ENCODE measurements around the gene ADORA1.

ADORA1 gene

GRCh38 chr1:203161703-203162102, 34.2 kb downstream of the ADORA1 start:
- Histone ChIP-seq H3K4me2 (ENCODE audit: low read length, poor library complexity, severe bottlenecking) (no peak overlapping the region), H2AK5ac (ENCODE audit: low read length, severe bottlenecking) (no peak overlapping the region), H3K4me3 (ENCODE audit: insufficient read depth in 1 of 2, low read depth in 1 of 2, low read length in 2 of 2) (no peak overlapping the region), H3K18ac (ENCODE audit: low read depth in 1 of 2, low read length in 2 of 2) (no peak overlapping the region), H3K27me3 (ENCODE audit: control insufficient read depth in 1 of 2, insufficient read depth in 1 of 2, low read length in 2 of 2) (peaks cover 0 to 3% of the 10 kb centered on the region in 2 experiments), H3K14ac (ENCODE audit: low read length in 2 of 2) (no peak overlapping the region), H3K27ac (ENCODE audit: low read length, poor library complexity, severe bottlenecking) (no peak overlapping the region), H4K91ac (ENCODE audit: low read length) (no peak overlapping the region), H4K8ac (ENCODE audit: low read length) (no peak overlapping the region), H3K79me1 (replicated peaks; ENCODE audit: low read length, poor library complexity, severe bottlenecking) (peaks cover 50% of the 10 kb centered on the region), H3K23ac (ENCODE audit: low read length in 2 of 2) (no peak overlapping the region), H3K9me3 (ENCODE audit: control insufficient read depth, low read length) (peaks cover 11% of the 10 kb centered on the region), H3K36me3 (ENCODE audit: control insufficient read depth in 1 of 2, insufficient read depth in 2 of 2, low read depth in 1 of 2, low read length in 2 of 2) (peaks cover 34 to 54% of the 10 kb centered on the region in 2 experiments), H3K4me1 (ENCODE audit: control insufficient read depth, insufficient read depth, low read depth, low read length) (peaks cover 8% of the 10 kb centered on the region), H2BK15ac (ENCODE audit: low read depth, poor library complexity, severe bottlenecking) (no peak overlapping the region), H3K9ac (ENCODE audit: low read length) (no peak overlapping the region), H2BK120ac (ENCODE audit: low read depth, low read length) (no peak overlapping the region), H2AFZ (ENCODE audit: low read depth, low read length) (no peak overlapping the region), H3K4ac (ENCODE audit: low read depth in 1 of 2, low read length in 2 of 2) (no peak overlapping the region), H2BK12ac (ENCODE audit: low read length in 2 of 2) (no peak overlapping the region), H2BK5ac (ENCODE audit: low read depth, low read length, poor library complexity, severe bottlenecking) (no peak overlapping the region)
- DNase-seq, result no peak
- 95% methylated on average over 11 of the region's 11 CpGs for WGBS

GRCh38 chr1:203162403-203162802, 34.9 kb downstream of the ADORA1 start:
- Histone ChIP-seq H3K27me3 (ENCODE audit: control insufficient read depth in 1 of 2, insufficient read depth in 1 of 2, low read length in 2 of 2) (peaks cover 0 to 3% of the 10 kb centered on the region in 2 experiments), H3K23ac (ENCODE audit: low read length in 2 of 2) (no peak overlapping the region), H3K18ac (ENCODE audit: low read depth in 1 of 2, low read length in 2 of 2) (no peak overlapping the region), H2BK12ac (ENCODE audit: low read length in 2 of 2) (no peak overlapping the region), H3K4me1 (ENCODE audit: control insufficient read depth, insufficient read depth, low read depth, low read length) (peaks cover 10% of the 10 kb centered on the region), H2AFZ (ENCODE audit: low read depth, low read length) (no peak overlapping the region), H3K9me3 (ENCODE audit: control insufficient read depth, low read length) (peaks cover 11% of the 10 kb centered on the region), H3K4ac (ENCODE audit: low read depth in 1 of 2, low read length in 2 of 2) (no peak overlapping the region), H2BK5ac (ENCODE audit: low read depth, low read length, poor library complexity, severe bottlenecking) (no peak overlapping the region), H3K79me1 (replicated peaks; ENCODE audit: low read length, poor library complexity, severe bottlenecking) (peaks cover 51% of the 10 kb centered on the region), H3K9ac (ENCODE audit: low read length) (no peak overlapping the region), H3K14ac (ENCODE audit: low read length in 2 of 2) (peak overlapping the region in 1 of 2 experiments; percentile 56), H3K27ac (ENCODE audit: low read length, poor library complexity, severe bottlenecking) (no peak overlapping the region), H4K8ac (ENCODE audit: low read length) (no peak overlapping the region), H3K4me3 (ENCODE audit: insufficient read depth in 1 of 2, low read depth in 1 of 2, low read length in 2 of 2) (no peak overlapping the region), H3K36me3 (ENCODE audit: control insufficient read depth in 1 of 2, insufficient read depth in 2 of 2, low read depth in 1 of 2, low read length in 2 of 2) (peaks cover 34 to 59% of the 10 kb centered on the region in 2 experiments), H2AK5ac (ENCODE audit: low read length, severe bottlenecking) (no peak overlapping the region), H2BK120ac (ENCODE audit: low read depth, low read length) (no peak overlapping the region), H4K91ac (ENCODE audit: low read length) (peak overlapping the region; percentile 36), H3K4me2 (ENCODE audit: low read length, poor library complexity, severe bottlenecking) (no peak overlapping the region), H2BK15ac (ENCODE audit: low read depth, poor library complexity, severe bottlenecking) (no peak overlapping the region)
- 100% methylated on average over 1 of the region's 1 CpG for WGBS
- no peak for DNase-seq

GRCh38 chr1:203163891-203164635, 36.5 kb downstream of the ADORA1 start:
- 78% methylated on average over 6 of the region's 7 CpGs for WGBS
- H2BK120ac ChIP-seq (ENCODE audit: low read depth, low read length), result no peak overlapping the region
- H2AK5ac ChIP-seq (ENCODE audit: low read length, severe bottlenecking), result no peak overlapping the region

GRCh38 chr1:203165101-203165799, 37.7 kb downstream of the ADORA1 start:
- Histone ChIP-seq H2AFZ (ENCODE audit: low read depth, low read length) (no peak overlapping the region), H3K23ac (ENCODE audit: low read length in 2 of 2) (no peak overlapping the region), H3K4me1 (ENCODE audit: control insufficient read depth, insufficient read depth, low read depth, low read length) (peaks cover 8% of the 10 kb centered on the region), H2BK120ac (ENCODE audit: low read depth, low read length) (no peak overlapping the region), H3K4ac (ENCODE audit: low read depth in 1 of 2, low read length in 2 of 2) (no peak overlapping the region), H4K91ac (ENCODE audit: low read length) (no peak overlapping the region), H3K4me3 (ENCODE audit: insufficient read depth in 1 of 2, low read depth in 1 of 2, low read length in 2 of 2) (no peak overlapping the region), H3K36me3 (ENCODE audit: control insufficient read depth in 1 of 2, insufficient read depth in 2 of 2, low read depth in 1 of 2, low read length in 2 of 2) (peaks cover 17 to 69% of the 10 kb centered on the region in 2 experiments), H3K79me1 (replicated peaks; ENCODE audit: low read length, poor library complexity, severe bottlenecking) (peaks cover 45% of the 10 kb centered on the region), H2AK5ac (ENCODE audit: low read length, severe bottlenecking) (no peak overlapping the region), H2BK5ac (ENCODE audit: low read depth, low read length, poor library complexity, severe bottlenecking) (no peak overlapping the region), H3K9me3 (ENCODE audit: control insufficient read depth, low read length) (no peaks in the 10 kb centered on the region), H3K27me3 (ENCODE audit: control insufficient read depth in 1 of 2, insufficient read depth in 1 of 2, low read length in 2 of 2) (peaks cover 0 to 3% of the 10 kb centered on the region in 2 experiments), H3K18ac (ENCODE audit: low read depth in 1 of 2, low read length in 2 of 2) (no peak overlapping the region), H3K9ac (ENCODE audit: low read length) (no peak overlapping the region), H3K27ac (ENCODE audit: low read length, poor library complexity, severe bottlenecking) (no peak overlapping the region), H2BK15ac (ENCODE audit: low read depth, poor library complexity, severe bottlenecking) (no peak overlapping the region), H3K14ac (ENCODE audit: low read length in 2 of 2) (no peak overlapping the region), H4K8ac (ENCODE audit: low read length) (no peak overlapping the region), H2BK12ac (ENCODE audit: low read length in 2 of 2) (no peak overlapping the region), H3K4me2 (ENCODE audit: low read length, poor library complexity, severe bottlenecking) (no peak overlapping the region)
- WGBS, result 94% methylated on average over 28 of the region's 28 CpGs
- no peak for DNase-seq

More at GRCh38 chr1:203163891-203164635, 36.5 kb downstream of the ADORA1 start:
- H4K8ac ChIP-seq (ENCODE audit: low read length), result no peak overlapping the region
- no peak overlapping the region for H3K14ac ChIP-seq (ENCODE audit: low read length in 2 of 2)
- no peak overlapping the region for H3K4me3 ChIP-seq (ENCODE audit: insufficient read depth in 1 of 2, low read depth in 1 of 2, low read length in 2 of 2)
- no peak overlapping the region for H3K9ac ChIP-seq (ENCODE audit: low read length)
- H2BK5ac ChIP-seq (ENCODE audit: low read depth, low read length, poor library complexity, severe bottlenecking), result no peak overlapping the region
- H3K4me1 ChIP-seq (ENCODE audit: control insufficient read depth, insufficient read depth, low read depth, low read length), result peaks cover 8% of the 10 kb centered on the region
- peak overlapping the region in 1 of 2 experiments; percentile 3 for H3K4ac ChIP-seq (ENCODE audit: low read depth in 1 of 2, low read length in 2 of 2)
- no peak overlapping the region for H4K91ac ChIP-seq (ENCODE audit: low read length)
- no peak overlapping the region for H3K27ac ChIP-seq (ENCODE audit: low read length, poor library complexity, severe bottlenecking)
- H3K36me3 ChIP-seq (ENCODE audit: control insufficient read depth in 1 of 2, insufficient read depth in 2 of 2, low read depth in 1 of 2, low read length in 2 of 2), result peaks cover 17 to 68% of the 10 kb centered on the region in 2 experiments
- no peak overlapping the region for H3K4me2 ChIP-seq (ENCODE audit: low read length, poor library complexity, severe bottlenecking)
- peaks cover 50% of the 10 kb centered on the region for H3K79me1 ChIP-seq (replicated peaks; ENCODE audit: low read length, poor library complexity, severe bottlenecking)
- H2BK12ac ChIP-seq (ENCODE audit: low read length in 2 of 2), result no peak overlapping the region
- H3K27me3 ChIP-seq (ENCODE audit: control insufficient read depth in 1 of 2, insufficient read depth in 1 of 2, low read length in 2 of 2), result peaks cover 0 to 3% of the 10 kb centered on the region in 2 experiments
- H2AFZ ChIP-seq (ENCODE audit: low read depth, low read length), result no peak overlapping the region
- DNase-seq, result no peak
- H3K18ac ChIP-seq (ENCODE audit: low read depth in 1 of 2, low read length in 2 of 2), result no peak overlapping the region
- no peak overlapping the region for H3K23ac ChIP-seq (ENCODE audit: low read length in 2 of 2)
- H3K9me3 ChIP-seq (ENCODE audit: control insufficient read depth, low read length), result no peaks in the 10 kb centered on the region
- no peak overlapping the region for H2BK15ac ChIP-seq (ENCODE audit: low read depth, poor library complexity, severe bottlenecking)
